Stimulated activated naive B cell treated with anti-CD40 and anti-IgM and Interleukin-4, amounts not matched to agents 10 μg/mL and 1 μg/mL and 100 μg/mL, for 72 hours (primary cell): ENCODE results near the gene ONECUT1.

Experiments used
- ATAC-seq, 2 donors: fragments of 150-1000 bp; cut with Tn5 transposase; replicated peaks; 2 replicates each; pipeline ENCODE4 v1.10.0; 2021; ENCODE audit warnings: moderate library complexity in 1 of 2
- DNase-seq: peaks from one replicate; pipeline ENCODE4 v3.0.0; 2021
- H3K27ac Mint-ChIP-seq: one replicate; pipeline ENCODE4 v1.8.0; 2022; ENCODE audit warnings: mild to moderate bottlenecking, mixed read lengths
- H3K27me3 Mint-ChIP-seq, 2 donors: one replicate each; pipeline ENCODE4 v1.8.0; 2022; ENCODE audit warnings: mixed read lengths in 2 of 2
- H3K36me3 Mint-ChIP-seq, 2 donors: one replicate each; pipeline ENCODE4 v1.8.0; 2022; ENCODE audit warnings: mixed read lengths in 2 of 2, mild to moderate bottlenecking in 1 of 2
- H3K4me1 Mint-ChIP-seq, 2 donors: one replicate each; pipeline ENCODE4 v1.8.0; 2022; ENCODE audit warnings: mixed read lengths in 2 of 2, mild to moderate bottlenecking in 1 of 2
- H3K4me3 Mint-ChIP-seq, 2 donors: one replicate each; pipeline ENCODE4 v1.8.0; 2022; ENCODE audit warnings: mild to moderate bottlenecking in 2 of 2, mixed read lengths in 2 of 2, moderate library complexity in 1 of 2
- H3K9me3 Mint-ChIP-seq, 2 donors: one replicate each; pipeline ENCODE4 v1.8.0; 2022; ENCODE audit warnings: mixed read lengths in 2 of 2, mild to moderate bottlenecking in 1 of 2

ONECUT1 gene

DNA sequence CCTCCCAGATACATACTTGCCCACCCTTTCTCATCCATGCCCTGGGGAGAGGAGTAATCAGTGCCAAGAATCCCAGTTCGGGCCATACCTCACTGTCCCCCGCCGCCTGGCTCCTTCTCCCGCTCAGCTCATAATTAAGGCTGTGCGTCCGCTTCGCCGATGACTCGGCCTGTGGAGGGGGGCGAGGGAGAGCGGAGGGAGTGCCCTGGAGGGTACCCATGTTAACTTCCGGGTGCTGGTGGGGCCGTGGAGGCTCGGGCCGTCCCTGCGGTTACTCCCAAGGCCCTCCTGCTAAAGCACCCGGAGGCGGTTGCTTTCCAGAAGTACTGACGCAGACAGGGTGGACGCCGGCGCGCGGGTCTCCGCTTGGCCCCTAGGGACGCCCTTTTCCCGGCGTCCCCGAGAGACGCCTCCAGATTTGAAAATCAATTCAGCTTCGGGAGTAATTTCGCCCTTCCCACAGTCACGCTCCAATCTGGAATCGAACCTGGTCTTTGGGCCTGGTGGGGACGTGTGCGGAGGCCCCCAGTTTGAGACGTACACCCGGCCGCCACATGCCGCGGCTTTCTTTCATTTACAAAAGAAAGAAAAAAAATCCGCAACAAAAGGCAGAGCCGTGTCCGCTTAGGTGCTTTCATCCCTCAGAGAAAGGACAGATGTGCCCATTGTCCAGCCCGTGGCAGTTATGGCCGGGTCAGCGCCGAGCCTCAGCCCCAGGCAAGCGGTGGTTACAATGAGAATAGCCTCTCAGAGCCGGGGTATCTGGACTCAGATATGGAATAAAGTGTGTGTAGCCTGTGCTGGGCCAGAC is 1.0 kb upstream of the ONECUT1 start:
- Mint-ChIP-seq H3K9me3 (peaks cover 3 to 8% of the 10 kb centered on the region in 2 donors), H3K4me3 (peak overlapping the region; percentile 75 to 83), H3K36me3 (peaks cover 7 to 9% of the 10 kb centered on the region in 2 donors), H3K4me1 (peaks cover 31 to 58% of the 10 kb centered on the region in 2 donors), H3K27ac (no peak overlapping the region), H3K27me3 (peaks cover 73 to 98% of the 10 kb centered on the region in 2 donors)
- peak in 1 of 2 donors; percentile 21 for ATAC-seq
- DNase-seq, result no peak

DNA sequence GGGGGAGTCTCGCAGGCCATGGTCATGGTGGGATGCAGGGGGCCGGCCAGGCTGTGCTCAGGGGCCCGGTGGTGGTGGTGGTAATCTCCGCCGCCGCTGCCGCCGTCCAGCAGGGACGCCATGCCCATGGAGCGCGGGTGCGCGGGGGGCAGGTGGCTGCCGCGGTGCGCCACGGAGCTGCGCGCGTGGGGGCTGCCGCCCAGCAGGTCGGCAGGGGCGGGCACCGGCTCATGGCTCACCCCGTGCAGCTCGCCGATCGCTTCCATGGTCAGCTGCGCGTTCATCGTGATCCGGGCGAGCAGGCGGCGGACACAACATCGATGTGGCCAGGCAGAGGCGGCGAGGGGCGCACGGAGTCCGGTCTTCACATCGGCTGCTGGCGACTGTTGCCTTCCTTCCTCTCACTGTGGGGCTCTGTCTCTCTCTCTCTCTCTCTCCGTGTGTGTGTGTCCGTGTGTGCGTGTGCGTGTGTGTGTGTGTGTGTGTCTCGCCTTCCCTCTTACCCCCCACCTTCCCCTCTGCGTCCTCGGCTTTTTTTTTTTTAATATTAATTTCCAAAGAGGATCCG is 451 bp downstream of the ONECUT1 start:
- Mint-ChIP-seq H3K27me3 (peaks cover 69 to 98% of the 10 kb centered on the region in 2 donors), H3K9me3 (peaks cover 0 to 8% of the 10 kb centered on the region in 2 donors)
- no peak for DNase-seq

DNA sequence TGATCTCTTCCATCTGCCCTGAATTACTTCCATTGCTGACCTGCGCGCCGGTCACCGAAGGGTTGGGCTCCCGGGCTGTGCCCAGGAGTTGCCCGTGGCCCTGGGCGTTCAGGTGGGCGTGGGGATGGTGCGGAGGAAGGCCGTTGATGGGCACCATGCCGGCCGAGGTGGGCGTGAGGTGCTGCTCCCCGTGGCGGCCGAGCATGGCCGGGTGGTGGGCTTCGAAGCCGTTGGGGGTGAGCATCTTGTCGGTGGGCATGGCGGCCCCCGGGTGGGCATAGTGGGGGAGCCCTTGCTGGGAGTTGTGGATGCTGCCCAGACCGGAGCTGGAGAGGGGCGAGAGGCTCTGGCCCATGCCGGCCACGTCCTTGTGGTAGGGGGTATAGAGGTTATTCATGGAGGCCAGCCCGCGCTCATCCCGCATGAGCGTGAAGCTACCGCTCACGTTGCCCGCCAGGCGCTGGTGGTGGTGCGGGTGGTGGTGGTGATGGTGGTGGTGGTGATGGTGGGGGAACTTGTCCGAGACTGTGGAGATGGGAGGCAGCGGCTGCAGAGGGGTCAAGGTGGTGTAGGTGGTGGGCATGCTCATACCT is 1.0 kb downstream of the ONECUT1 start:
- peak overlapping the region; percentile 71 for H3K27ac Mint-ChIP-seq
- peaks cover 30 to 61% of the 10 kb centered on the region in 2 donors for H3K4me1 Mint-ChIP-seq
- H3K36me3 Mint-ChIP-seq, result peaks cover 0 to 5% of the 10 kb centered on the region in 2 donors
- DNase-seq (no peak), ATAC-seq (no peak)
- peaks cover 68 to 98% of the 10 kb centered on the region in 2 donors for H3K27me3 Mint-ChIP-seq
- peaks cover 0 to 3% of the 10 kb centered on the region in 2 donors for H3K9me3 Mint-ChIP-seq
- peak overlapping the region; percentile 80 to 83 for H3K4me3 Mint-ChIP-seq

More for the DNA sequence above, 451 bp downstream of the ONECUT1 start:
- Mint-ChIP-seq H3K4me3 (peak overlapping the region; percentile 80 to 83), H3K4me1 (peaks cover 27 to 61% of the 10 kb centered on the region in 2 donors), H3K27ac (peak overlapping the region; percentile 81), H3K36me3 (peaks cover 0 to 6% of the 10 kb centered on the region in 2 donors)
- ATAC-seq, result peak; percentile 53 to 64

DNA sequence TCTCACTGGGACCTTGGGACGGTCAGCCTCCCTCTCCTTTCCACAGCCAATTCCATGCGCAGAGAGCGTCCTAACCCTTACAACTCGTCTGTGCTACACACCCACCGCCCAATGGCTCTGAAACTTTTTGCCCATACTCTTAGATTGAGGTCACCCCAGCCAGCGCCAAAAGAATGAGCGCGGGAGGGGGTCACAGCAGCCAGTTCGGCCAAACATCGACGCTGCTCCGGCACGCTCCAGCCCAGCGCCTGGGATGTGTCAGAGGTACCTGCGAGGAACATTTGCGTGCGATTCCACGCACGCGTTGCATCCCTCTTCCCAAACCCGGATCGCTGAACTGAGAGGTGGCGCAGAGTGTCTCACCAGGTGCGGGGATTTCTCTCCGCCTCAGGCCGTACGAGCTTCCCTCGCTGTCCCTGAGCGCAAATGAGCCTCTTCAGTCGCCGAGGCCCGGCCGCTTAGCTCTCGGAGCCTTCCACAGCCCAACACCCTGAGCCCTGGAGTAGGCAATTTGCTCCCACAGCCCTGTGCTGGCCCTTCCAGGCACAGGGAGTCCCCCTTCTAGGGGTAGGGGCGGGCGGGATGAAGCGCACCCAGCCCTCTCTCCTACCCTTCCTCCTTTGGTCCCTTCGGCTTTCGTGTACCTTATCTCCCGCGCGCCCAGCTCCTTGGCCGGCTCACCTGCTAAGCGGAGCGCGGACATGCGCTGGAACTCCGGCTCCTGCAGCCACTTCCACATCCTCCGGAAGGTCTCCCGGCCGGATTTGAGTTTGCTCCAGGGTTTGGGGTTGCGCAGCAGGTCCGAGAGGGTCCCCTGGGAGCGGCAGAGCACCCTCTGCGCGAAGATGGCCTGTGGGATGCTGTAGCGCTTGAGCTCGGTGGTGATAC is 1.8 kb downstream of the ONECUT1 start:
- Mint-ChIP-seq H3K27me3 (peaks cover 64 to 98% of the 10 kb centered on the region in 2 donors), H3K36me3 (peaks cover 0 to 5% of the 10 kb centered on the region in 2 donors), H3K27ac (peak overlapping the region; percentile 83), H3K9me3 (peaks cover 0 to 3% of the 10 kb centered on the region in 2 donors), H3K4me3 (peak overlapping the region; percentile 80 to 83), H3K4me1 (peaks cover 30 to 68% of the 10 kb centered on the region in 2 donors)
- no peak for ATAC-seq
- no peak for DNase-seq

DNA sequence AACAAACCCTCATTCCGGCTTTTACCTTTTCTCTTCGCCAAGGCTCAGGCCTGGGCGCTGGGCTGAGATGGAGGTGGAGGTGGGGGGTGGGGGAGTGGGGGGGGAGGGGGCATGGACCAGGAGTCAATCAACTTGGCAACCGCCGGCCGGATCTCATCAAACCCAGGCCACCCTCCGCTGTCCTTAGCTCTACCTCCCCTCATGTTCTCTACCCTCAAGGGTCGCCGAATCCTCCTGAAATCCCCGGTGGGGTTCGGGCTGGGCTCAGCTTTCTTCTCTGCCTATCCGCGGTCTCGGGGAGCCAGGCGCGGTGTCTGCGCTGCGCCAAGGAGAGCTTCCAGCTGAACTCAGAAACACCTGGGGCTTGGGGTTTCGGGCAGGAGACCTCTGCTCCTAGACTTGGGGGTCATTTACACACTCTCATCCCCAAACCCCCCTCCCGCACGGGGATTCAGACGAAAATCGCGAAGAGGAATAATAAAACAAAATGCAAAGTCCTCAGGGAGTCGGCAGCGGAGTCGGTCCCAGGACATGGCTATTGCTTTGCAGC is 2.5 kb downstream of the ONECUT1 start:
- ATAC-seq, result no peak
- peaks cover 0 to 5% of the 10 kb centered on the region in 2 donors for H3K36me3 Mint-ChIP-seq
- peak overlapping the region; percentile 83 for H3K27ac Mint-ChIP-seq

DNA sequence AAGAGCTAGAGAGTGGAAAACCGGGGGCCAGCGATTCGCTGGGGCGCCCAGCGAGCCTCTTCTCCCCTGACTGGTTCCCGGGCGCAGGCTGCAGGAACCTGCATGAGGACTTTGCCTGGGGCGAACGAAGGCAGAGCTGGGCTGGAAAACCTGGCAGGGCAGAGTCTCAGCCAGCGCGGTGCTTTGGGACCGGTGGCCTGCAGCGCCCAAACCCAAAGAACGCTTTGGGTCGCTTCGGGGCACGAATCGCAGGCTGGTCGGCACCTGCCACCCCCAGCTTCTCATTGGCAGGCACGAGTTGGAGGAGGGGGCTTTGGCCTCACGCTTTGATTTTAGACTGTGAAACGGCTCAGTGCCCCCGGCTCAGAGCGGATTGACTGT is 3.0 kb downstream of the ONECUT1 start:
- peaks cover 58 to 91% of the 10 kb centered on the region in 2 donors for H3K27me3 Mint-ChIP-seq
- H3K4me1 Mint-ChIP-seq, result peaks cover 30 to 70% of the 10 kb centered on the region in 2 donors
- no peaks in the 10 kb centered on the region for H3K9me3 Mint-ChIP-seq
- peak overlapping the region; percentile 65 for H3K27ac Mint-ChIP-seq
- H3K36me3 Mint-ChIP-seq, result peaks cover 0 to 5% of the 10 kb centered on the region in 2 donors
- no peak for DNase-seq
- peak overlapping the region in 1 of 2 donors; percentile 53 for H3K4me3 Mint-ChIP-seq
- ATAC-seq, result no peak

More for the DNA sequence above, 2.5 kb downstream of the ONECUT1 start:
- peaks cover 63 to 96% of the 10 kb centered on the region in 2 donors for H3K27me3 Mint-ChIP-seq
- H3K4me3 Mint-ChIP-seq, result peak overlapping the region; percentile 14 to 56
- no peak for DNase-seq
- no peaks in the 10 kb centered on the region for H3K9me3 Mint-ChIP-seq
- peaks cover 30 to 70% of the 10 kb centered on the region in 2 donors for H3K4me1 Mint-ChIP-seq

DNA sequence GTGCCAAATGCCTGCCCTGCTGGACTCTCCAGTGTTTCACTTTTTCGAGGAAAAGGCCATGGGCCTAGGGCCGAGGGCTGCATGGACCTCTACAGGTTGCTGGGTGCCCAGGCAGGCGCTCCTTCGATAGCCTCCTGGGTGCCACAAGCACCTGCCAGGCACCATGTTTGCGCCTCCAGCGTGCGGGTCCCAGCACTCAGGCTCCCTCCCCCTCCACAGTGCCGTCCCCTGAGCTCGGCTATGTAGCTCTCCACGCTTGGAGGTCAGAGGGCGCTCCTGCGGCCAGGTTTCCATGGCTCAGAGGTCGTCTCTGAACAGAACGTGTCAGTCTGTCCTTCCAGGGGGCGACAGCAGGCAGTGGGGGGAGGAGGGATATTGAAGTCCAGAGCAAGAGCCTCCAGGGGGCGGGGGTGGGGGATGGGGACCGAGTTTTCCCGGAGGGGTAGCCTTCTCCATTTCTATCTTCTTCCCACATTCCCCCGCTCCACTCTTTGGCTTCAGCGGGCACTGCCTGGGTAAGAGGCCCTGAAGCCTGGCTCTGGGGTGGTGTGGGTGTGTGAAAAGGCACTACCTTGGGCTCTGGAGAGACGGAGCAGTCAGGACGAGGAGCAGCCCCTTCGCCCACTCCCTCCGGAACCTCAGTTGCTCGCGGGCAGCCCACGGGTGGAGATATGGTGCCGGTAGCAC is 3.6 kb downstream of the ONECUT1 start:
- H3K27me3 Mint-ChIP-seq, result peaks cover 54 to 86% of the 10 kb centered on the region in 2 donors
- H3K27ac Mint-ChIP-seq, result peak overlapping the region; percentile 91
- peaks cover 30 to 70% of the 10 kb centered on the region in 2 donors for H3K4me1 Mint-ChIP-seq
- no peak for DNase-seq
- H3K4me3 Mint-ChIP-seq, result peak overlapping the region; percentile 32 to 53
- ATAC-seq, result no peak
- H3K36me3 Mint-ChIP-seq, result peaks cover 0 to 5% of the 10 kb centered on the region in 2 donors
- H3K9me3 Mint-ChIP-seq, result no peaks in the 10 kb centered on the region

DNA sequence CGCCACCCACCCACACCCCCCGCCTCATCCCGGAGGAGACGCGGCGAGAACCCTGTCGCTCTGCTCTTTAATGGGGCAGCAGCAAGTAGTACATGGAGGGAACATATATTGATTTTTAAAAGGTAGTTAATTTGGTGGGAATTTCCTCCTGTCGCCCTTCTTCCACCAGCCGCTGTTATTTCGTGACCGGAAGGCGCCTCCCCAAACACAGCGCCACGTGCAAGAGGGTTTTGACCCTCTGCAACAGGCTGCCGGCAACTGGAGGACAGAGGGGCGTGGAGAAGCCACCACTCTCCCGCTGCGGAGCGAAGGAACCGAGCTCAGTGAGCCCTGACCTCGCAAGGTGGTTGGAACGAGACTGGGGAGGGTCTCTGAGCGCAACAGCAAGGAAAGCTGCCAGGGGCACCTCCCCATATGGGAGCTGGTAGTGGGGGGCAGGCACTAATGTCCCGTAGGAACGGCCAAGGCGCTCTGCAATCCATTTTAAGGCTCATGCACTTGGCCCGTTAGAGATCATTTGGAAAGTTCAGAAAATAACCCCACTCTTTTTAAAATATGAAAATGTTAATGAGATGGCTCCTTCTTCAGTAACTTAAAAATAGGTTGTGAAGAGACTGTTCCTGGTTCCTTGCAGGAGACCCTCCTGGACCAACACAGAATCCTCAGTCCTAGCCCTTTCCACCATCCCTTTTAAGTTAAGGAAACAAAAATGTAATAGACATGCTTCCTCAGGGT is 4.3 kb downstream of the ONECUT1 start:
- Mint-ChIP-seq H3K27ac (peak overlapping the region; percentile 91), H3K27me3 (peaks cover 54 to 78% of the 10 kb centered on the region in 2 donors), H3K4me3 (peak overlapping the region; percentile 14 to 55), H3K4me1 (peaks cover 31 to 66% of the 10 kb centered on the region in 2 donors), H3K9me3 (no peaks in the 10 kb centered on the region), H3K36me3 (peaks cover 0 to 5% of the 10 kb centered on the region in 2 donors)
- no peak for DNase-seq
- no peak for ATAC-seq

DNA sequence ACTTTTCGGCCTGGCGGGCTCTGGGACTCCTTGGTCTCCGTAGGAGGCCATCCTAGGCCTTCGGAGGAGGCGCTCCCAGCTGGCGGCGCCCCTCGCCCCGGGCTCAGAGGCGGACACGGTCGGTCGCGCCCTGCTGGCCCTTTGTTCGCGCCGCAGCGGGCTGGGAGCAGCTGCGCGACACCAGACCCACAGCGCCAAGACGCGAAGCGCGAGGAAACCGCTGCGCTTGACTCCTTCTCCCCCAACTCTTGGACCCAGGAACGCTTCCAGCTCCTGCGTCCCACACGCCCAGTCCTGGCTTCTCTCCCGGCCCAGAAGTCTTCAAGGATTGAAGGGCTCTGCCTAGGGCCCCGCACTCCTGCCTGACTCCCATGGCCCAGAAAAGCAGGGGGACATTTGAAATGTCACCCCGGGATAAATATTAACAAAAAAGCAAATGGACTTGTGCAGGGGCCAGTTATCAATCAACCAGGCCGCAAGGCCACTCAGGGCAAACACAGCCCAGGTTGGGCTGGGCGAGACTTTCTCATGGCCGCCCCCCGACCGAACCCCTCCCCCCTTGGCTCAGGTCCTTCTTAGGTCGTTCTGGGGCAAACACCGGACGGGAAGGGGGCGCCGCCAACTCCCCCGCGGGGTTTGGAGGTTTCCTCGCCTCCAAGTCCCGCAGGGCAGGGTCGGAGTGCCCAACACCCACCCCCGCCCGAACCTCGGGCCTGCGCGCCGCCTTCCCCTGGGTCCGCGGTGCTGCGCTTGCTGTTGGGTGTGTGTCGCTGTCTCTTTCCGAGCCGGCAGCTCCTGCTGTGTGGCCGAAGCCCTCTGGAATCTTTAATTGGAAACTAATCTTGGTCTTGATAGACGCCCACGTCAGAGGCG is 5.1 kb downstream of the ONECUT1 start:
- Mint-ChIP-seq H3K27ac (peak overlapping the region; percentile 91), H3K4me3 (peak overlapping the region; percentile 32 to 55), H3K9me3 (no peaks in the 10 kb centered on the region), H3K36me3 (peaks cover 0 to 5% of the 10 kb centered on the region in 2 donors), H3K27me3 (peaks cover 54 to 72% of the 10 kb centered on the region in 2 donors), H3K4me1 (peaks cover 36 to 69% of the 10 kb centered on the region in 2 donors)
- DNase-seq (no peak), ATAC-seq (no peak)

DNA sequence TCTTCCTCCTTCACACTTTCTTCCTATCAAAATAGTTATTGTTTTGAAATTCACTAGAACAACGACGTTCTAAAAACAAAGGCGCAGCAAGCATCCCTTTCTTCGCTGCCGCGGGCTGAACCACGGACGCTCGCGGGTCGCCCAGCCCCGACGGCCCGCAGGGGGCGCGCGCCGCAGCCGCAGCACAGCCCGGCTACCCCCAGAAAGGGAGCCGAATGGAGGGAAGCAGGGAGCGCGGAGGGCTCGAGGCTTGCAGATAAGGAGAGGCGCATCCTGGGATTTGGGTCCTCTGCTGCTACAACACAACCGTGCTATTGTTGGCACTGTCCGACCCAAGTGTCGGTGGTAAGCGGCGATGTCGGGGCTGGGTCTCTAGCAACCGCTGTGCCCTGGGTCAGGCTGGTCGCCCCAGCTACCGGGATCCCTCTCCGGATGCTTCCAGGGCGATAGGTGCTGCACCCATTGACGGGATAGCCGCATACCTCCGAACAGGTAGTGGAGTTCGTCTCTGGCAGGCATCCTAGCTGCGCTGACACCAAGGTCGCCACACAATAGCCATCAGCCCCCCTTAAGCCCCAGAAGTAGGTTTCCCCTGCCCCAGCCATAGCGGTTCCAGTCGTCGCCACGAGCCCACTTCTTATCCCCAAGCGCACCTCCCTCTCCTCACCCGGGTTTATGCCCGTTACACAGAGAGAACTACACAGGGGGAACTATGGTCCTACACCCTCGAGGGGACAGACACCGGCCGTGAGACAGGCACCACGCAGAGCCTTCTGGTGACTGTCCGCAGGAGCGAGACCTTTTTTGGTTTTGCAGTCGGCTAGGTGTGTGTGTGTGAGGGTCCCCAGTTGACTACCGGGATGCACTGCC is 6.0 kb downstream of the ONECUT1 start:
- no peak for DNase-seq
- no peaks in the 10 kb centered on the region for H3K9me3 Mint-ChIP-seq

More for the DNA sequence above, 6.0 kb downstream of the ONECUT1 start:
- Mint-ChIP-seq H3K27me3 (peaks cover 46 to 64% of the 10 kb centered on the region in 2 donors), H3K4me3 (peak overlapping the region; percentile 39), H3K27ac (no peak overlapping the region), H3K4me1 (peaks cover 35 to 68% of the 10 kb centered on the region in 2 donors), H3K36me3 (peaks cover 0 to 5% of the 10 kb centered on the region in 2 donors)
- no peak for ATAC-seq
